ENCODE data around the gene ATOH8. TPM values are rescaled to one million over a fixed set of nuclear protein-coding genes. Genes with fewer than 3 reads are reported as not detected.

ATOH8 gene
- total RNA-seq, 2 experiments from 2014 or later = 0.44 TPM; not detected in 1

DNA sequence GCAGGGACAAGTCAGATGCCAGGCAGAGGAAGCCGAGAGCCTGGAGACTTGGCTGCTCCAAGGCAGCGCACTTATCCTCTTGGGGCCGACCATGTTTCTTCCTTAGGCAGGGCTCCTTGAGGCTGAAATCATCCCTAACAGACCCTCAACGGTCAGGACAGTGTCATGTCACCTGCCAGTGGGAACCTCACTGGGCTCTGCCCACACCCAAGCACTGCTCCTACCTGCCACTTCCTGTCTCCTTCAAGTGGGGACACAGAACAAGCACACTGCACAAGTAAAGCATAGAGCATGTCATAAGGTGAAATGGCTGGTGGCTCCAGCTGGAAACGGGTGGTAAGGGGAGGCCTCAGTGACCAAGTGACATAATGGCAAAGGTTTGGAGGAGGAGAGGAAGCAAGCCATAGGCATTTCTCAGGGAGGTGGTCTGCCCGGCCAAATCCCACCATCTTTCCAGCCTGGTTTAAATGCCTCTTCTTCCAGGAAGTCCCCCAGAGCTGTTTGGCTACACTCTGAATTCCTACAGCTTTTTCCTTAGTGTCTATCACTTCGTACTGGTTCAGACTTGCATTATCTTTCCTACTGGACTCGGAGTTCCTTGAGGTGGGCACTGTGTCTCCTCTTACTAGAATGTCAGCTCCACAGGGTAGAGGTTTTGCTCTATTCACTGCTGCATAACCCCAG lies 7.3 kb upstream of the ATOH8 start:
- no peak for DNase-seq (ENCODE audit: low spot score)
- Histone ChIP-seq H3K4me1 (ENCODE audit: insufficient read depth, low read length, poor library complexity, severe bottlenecking) (peaks cover 9% of the 10 kb centered on the region), H3K36me3 (ENCODE audit: insufficient read depth, low read length) (no peaks in the 10 kb centered on the region), H3K4me2 (ENCODE audit: low read length) (no peak overlapping the region), H3K9me3 (ENCODE audit: low read length) (no peaks in the 10 kb centered on the region), H4K20me1 (ENCODE audit: insufficient read depth, low read length) (no peaks in the 10 kb centered on the region), H3K79me2 (ENCODE audit: insufficient read depth, low read depth, low read length) (no peaks in the 10 kb centered on the region), H3K9me2 (ENCODE audit: insufficient read depth, low read length) (no peaks in the 10 kb centered on the region), H3K4me3 (ENCODE audit: low read depth, low read length, poor library complexity, severe bottlenecking) (no peak overlapping the region), H3K27ac (ENCODE audit: low read depth, low read length, poor library complexity, severe bottlenecking) (no peak overlapping the region), H2AFZ (ENCODE audit: low read length) (no peak overlapping the region)
- BruUV-seq (replicated peaks) = no TSS peak
- ChIA-PET CTCF (ENCODE audit: unreplicated experiment) (no interaction called here), POLR2A (interaction anchor here (0.6 to 0.7 kb wide), 2 partner anchors 11 to 271 kb away, joined by 3 to 4 read pairs; no protein-coding TSS in a partner anchor)
- intact Hi-C loops (cut with micrococcal nuclease; ENCODE audit: unreplicated experiment) = no loop called here
- TF ChIP-seq EZH2phosphoT487 (IDR thresholded peaks at IDR 0.05; ENCODE audit: borderline replicate concordance, low read depth, low read length) = no peak
- TF ChIP-seq, protein P1, sequence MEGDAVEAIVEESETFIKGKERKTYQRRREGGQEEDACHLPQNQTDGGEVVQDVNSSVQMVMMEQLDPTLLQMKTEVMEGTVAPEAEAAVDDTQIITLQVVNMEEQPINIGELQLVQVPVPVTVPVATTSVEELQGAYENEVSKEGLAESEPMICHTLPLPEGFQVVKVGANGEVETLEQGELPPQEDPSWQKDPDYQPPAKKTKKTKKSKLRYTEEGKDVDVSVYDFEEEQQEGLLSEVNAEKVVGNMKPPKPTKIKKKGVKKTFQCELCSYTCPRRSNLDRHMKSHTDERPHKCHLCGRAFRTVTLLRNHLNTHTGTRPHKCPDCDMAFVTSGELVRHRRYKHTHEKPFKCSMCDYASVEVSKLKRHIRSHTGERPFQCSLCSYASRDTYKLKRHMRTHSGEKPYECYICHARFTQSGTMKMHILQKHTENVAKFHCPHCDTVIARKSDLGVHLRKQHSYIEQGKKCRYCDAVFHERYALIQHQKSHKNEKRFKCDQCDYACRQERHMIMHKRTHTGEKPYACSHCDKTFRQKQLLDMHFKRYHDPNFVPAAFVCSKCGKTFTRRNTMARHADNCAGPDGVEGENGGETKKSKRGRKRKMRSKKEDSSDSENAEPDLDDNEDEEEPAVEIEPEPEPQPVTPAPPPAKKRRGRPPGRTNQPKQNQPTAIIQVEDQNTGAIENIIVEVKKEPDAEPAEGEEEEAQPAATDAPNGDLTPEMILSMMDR (conservative IDR thresholded peaks at IDR 0.05; ENCODE audit: low read length) = no peak

DNA sequence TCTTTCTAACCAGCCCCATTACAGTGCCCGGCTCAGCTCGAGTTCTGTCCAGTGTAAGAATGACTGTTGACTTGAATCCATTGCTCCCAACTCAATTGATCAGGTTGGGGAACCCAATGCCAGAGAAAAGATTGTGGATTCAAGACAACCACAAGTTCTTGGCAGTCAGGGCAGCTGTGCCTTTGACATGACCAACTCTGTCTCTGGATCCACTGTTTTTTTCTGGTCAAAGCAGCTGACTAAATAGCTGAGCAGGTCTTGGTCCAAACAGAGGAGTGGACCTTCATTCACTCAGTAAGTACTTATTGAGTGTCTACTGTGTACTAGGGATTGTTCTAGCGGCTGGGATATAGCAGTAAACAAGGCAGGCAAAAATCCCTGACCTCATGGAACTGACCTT lies 6.3 kb upstream of the ATOH8 start:
- Histone ChIP-seq H4K20me1 (ENCODE audit: insufficient read depth, low read length) (no peaks in the 10 kb centered on the region), H3K9me3 (ENCODE audit: low read length) (no peaks in the 10 kb centered on the region), H3K27ac (ENCODE audit: low read depth, low read length, poor library complexity, severe bottlenecking) (no peak overlapping the region), H3K79me2 (ENCODE audit: insufficient read depth, low read depth, low read length) (no peaks in the 10 kb centered on the region), H2AFZ (ENCODE audit: low read length) (no peak overlapping the region), H3K4me3 (ENCODE audit: low read depth, low read length, poor library complexity, severe bottlenecking) (no peak overlapping the region), H3K4me1 (ENCODE audit: insufficient read depth, low read length, poor library complexity, severe bottlenecking) (peaks cover 9% of the 10 kb centered on the region), H3K4me2 (ENCODE audit: low read length) (no peak overlapping the region), H3K9me2 (ENCODE audit: insufficient read depth, low read length) (no peaks in the 10 kb centered on the region), H3K36me3 (ENCODE audit: insufficient read depth, low read length) (no peaks in the 10 kb centered on the region)
- ChIA-PET POLR2A (no interaction called here), CTCF (ENCODE audit: unreplicated experiment) (interaction anchor here (0.6 kb wide), 1 partner anchor 209 kb away, joined by 3 read pairs; no protein-coding TSS in a partner anchor)
- intact Hi-C loops (cut with micrococcal nuclease; ENCODE audit: unreplicated experiment) = no loop called here
- no peak for TF ChIP-seq EZH2phosphoT487 (IDR thresholded peaks at IDR 0.05; ENCODE audit: borderline replicate concordance, low read depth, low read length)
- TF ChIP-seq, protein P1 (conservative IDR thresholded peaks at IDR 0.05; ENCODE audit: low read length) = no peak
- no peak for DNase-seq (ENCODE audit: low spot score)
- no TSS peak for BruUV-seq (replicated peaks)

DNA sequence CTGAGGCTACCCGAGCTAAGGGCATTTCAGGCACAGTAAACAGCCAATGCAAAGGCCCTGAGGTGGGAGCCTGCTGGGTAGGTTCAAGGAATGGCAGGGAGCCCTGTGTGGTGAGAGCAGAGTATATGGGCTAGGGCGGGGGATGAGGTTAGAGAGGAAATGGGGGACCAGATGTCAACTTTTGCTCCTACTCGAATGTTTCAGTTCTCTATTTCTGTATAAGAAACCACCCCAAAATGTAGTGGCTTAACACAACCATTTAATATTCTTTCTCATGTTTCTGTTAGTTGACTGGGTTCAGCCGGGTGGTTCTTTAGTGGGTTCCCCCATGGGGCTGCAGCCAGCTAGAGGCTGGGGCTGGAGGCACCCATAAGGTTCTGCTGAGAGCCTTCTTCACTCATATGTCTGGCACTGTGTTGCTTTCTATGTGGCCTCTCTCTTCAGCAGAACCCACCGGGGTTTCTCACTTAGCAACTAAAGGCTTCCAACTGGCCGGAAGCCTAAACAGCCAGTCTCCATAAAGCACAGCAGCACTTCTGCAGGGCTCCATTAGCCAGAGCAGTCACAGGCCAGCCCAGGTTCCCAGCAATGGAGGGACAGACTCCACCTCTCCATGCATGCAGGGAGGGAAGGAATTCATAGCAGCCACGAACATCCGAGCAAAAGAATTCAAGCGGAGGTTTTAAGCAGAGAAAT lies 5.6 kb upstream of the ATOH8 start:
- Histone ChIP-seq H3K4me3 (ENCODE audit: low read depth, low read length, poor library complexity, severe bottlenecking) (no peak overlapping the region), H3K9me3 (ENCODE audit: low read length) (no peaks in the 10 kb centered on the region), H3K9me2 (ENCODE audit: insufficient read depth, low read length) (no peaks in the 10 kb centered on the region), H3K36me3 (ENCODE audit: insufficient read depth, low read length) (no peaks in the 10 kb centered on the region), H3K79me2 (ENCODE audit: insufficient read depth, low read depth, low read length) (no peaks in the 10 kb centered on the region), H3K4me2 (ENCODE audit: low read length) (peak overlapping the region; percentile 26; the same call in 1 of the 2 replicates), H3K27ac (ENCODE audit: low read depth, low read length, poor library complexity, severe bottlenecking) (no peak overlapping the region), H2AFZ (ENCODE audit: low read length) (no peak overlapping the region), H4K20me1 (ENCODE audit: insufficient read depth, low read length) (no peaks in the 10 kb centered on the region), H3K4me1 (ENCODE audit: insufficient read depth, low read length, poor library complexity, severe bottlenecking) (peaks cover 9% of the 10 kb centered on the region)
- intact Hi-C loops (cut with micrococcal nuclease; ENCODE audit: unreplicated experiment) = no loop called here
- no TSS peak for BruUV-seq (replicated peaks)
- DNase-seq (ENCODE audit: low spot score) = peak; percentile 48
- ChIA-PET POLR2A (no interaction called here), CTCF (ENCODE audit: unreplicated experiment) (interaction anchor here (0.5 to 0.6 kb wide), 2 partner anchors 9 to 210 kb away, joined by 3 read pairs; no protein-coding TSS in a partner anchor)
- TF ChIP-seq, protein P1 (conservative IDR thresholded peaks at IDR 0.05; ENCODE audit: low read length) = no peak
- no peak for TF ChIP-seq EZH2phosphoT487 (IDR thresholded peaks at IDR 0.05; ENCODE audit: borderline replicate concordance, low read depth, low read length)
